Left renal pelvis (tissue), 4 donors: ENCODE results near the gene ITGA1. TPM values are rescaled to one million over a fixed set of nuclear protein-coding genes. Genes with fewer than 3 reads are reported as not detected.

Experiments
- polyA plus RNA-seq, 4 donors: library from polyadenylated mRNA; unstranded; fragments of 120-200 nt; gene quantifications; one replicate each; pipeline ENCODE4 v1.2.1, GENCODE V29; 2013; ENCODE audit not compliant: insufficient read length in 4 of 4

Gene ITGA1
- polyA plus RNA-seq, 4 donors: 49.2 to 65.2 (median 58.1) TPM

Other genes starting within 250 kb of the ITGA1 start
- 10 to 100 TPM; 27.8 to 33.2 (median 30.8) TPM for gene PELO, start within 50 bp of the ITGA1 start, polyA plus RNA-seq
- gene ITGA2, start 201.4 kb downstream of the ITGA1 start, polyA plus RNA-seq: 10 to 100 TPM in 3 of 4 donors, 1 to 10 TPM in 1; 8.3 to 33.8 (median 27.1) TPM